Testis (tissue), 3 donors: Measurements from ENCODE around the gene CITED2. TPM values are rescaled to one million over a fixed set of nuclear protein-coding genes. Genes with fewer than 3 reads are reported as not detected.

Source experiments
- DNase-seq: peaks from one replicate; pipeline ENCODE4 v3.0.0-alpha.2; 2019
- H3K27ac ChIP-seq, 2 donors: fragments of 200-600 bp; sonication (generic); one replicate each; pipeline ENCODE4 v1.5.1; 2019
- H3K27me3 ChIP-seq: fragments of 200-600 bp; sonication (generic); one replicate; pipeline ENCODE4 v1.5.1; 2019
- H3K36me3 ChIP-seq: fragments of 200-600 bp; sonication (generic); one replicate; pipeline ENCODE4 v1.5.1; 2017; ENCODE audit warnings: low read depth; ENCODE audit errors: missing control alignments
- H3K4me1 ChIP-seq: fragments of 200-600 bp; sonication (generic); one replicate; pipeline ENCODE4 v1.5.1; 2019
- H3K4me3 ChIP-seq, 2 donors: fragments of 200-600 bp; sonication (generic); one replicate each; pipeline ENCODE4 v1.5.1; 2017 to 2019
- H3K9me3 ChIP-seq: fragments of 200-600 bp; sonication (generic); one replicate; pipeline ENCODE4 v1.5.1; 2017
- POLR2A ChIP-seq: fragments of 450-650 bp; IDR thresholded peaks from one replicate; pipeline ENCODE4 v1.6.1; 2017; ENCODE audit warnings: antibody characterized with exemption, mild to moderate bottlenecking, moderate library complexity
- WGBS, 2 donors: methylation state at CpG; one replicate each; pipeline ENCODE4 v1.1.5; 2018; 5-methylcytosine and 5-hydroxymethylcytosine counted together
- intact Hi-C: fragments of 100-400 bp; cut with DNase I; formaldehyde crosslinking; loops from one replicate; pipeline ENCODE4 v1.15.1; 2023; ENCODE audit warnings: low total_unique reads
- polyA plus RNA-seq: library from polyadenylated mRNA; stranded (reverse); fragments of 350-450 nt; fragmentation: Illumina TruSeq; extraction: RNeasy Lipid Tissue Mini Kit (QIAGEN cat#74804); gene quantifications from one replicate; pipeline ENCODE4 v1.2.3, GENCODE V29; 2014; ENCODE audit warnings: low read depth, low replicate concordance; ENCODE audit not compliant: insufficient read depth
- total RNA-seq, 2 donors: library from RNA; depleted of rRNA; stranded (reverse); fragments of >200 nt; gene quantifications; one replicate each; pipeline ENCODE4 v1.2.3, GENCODE V29; 2016
- TF ChIP-seq, protein P1 (sequence below), 3 experiments: fragments of 450-650 bp in 2 of 3; fragments of 200-600 bp in 1 of 3; sonication (generic) in 1 of 3; IDR thresholded peaks; one replicate each; pipeline ENCODE4 v1.5.1; 2016 to 2019; ENCODE audit warnings: antibody characterized with exemption in 3 of 3, mild to moderate bottlenecking in 2 of 3, moderate library complexity in 1 of 3

The CITED2 gene
- total and polyA plus RNA-seq, 3 donors from 2014 or later, result 65.2 to 115 (median 70.2) TPM

DNA sequence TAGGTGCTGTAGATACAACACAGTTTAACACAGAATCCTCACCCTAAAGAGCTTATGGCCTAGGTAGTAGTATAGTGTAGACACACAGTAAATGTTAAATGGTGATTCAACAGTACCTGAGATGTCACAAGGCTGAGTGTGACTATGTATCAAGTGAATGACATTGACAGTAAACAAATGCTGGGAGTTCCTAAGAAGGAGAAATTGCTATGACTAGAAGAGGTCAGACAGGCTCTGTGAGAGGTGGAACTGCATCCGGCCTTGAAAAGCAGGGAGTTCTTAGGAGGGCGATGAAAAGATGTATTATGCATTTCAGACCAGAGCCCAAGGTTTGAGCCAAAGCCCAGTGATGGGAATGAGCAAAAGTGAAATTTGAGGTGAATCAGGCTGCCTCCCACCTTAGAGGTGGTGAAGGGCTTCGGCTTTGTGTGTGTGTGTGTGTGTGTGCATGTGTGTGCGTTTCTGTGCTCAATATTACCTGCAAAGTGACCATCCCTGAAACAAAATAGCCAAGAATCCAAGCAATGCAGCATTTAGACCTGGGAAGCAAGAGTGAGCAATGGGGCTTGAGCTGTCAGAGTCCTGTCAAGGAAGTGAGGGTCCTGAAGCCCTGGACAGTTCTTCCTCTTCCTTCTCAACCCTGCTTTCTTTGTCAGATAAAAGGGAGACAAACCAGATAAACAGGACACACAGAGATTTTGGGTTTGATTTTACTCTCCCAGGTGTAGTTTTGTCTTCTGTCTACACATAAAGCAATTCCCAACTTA lies 32.3 kb upstream of the CITED2 start:
- 74 to 81% methylated on average over 4 of the region's 4 CpGs for WGBS, 2 donors
- H3K4me1 ChIP-seq, result no peaks in the 10 kb centered on the region
- intact Hi-C loops, result no loop called here
- no peaks in the 10 kb centered on the region for H3K9me3 ChIP-seq
- TF ChIP-seq, protein P1, sequence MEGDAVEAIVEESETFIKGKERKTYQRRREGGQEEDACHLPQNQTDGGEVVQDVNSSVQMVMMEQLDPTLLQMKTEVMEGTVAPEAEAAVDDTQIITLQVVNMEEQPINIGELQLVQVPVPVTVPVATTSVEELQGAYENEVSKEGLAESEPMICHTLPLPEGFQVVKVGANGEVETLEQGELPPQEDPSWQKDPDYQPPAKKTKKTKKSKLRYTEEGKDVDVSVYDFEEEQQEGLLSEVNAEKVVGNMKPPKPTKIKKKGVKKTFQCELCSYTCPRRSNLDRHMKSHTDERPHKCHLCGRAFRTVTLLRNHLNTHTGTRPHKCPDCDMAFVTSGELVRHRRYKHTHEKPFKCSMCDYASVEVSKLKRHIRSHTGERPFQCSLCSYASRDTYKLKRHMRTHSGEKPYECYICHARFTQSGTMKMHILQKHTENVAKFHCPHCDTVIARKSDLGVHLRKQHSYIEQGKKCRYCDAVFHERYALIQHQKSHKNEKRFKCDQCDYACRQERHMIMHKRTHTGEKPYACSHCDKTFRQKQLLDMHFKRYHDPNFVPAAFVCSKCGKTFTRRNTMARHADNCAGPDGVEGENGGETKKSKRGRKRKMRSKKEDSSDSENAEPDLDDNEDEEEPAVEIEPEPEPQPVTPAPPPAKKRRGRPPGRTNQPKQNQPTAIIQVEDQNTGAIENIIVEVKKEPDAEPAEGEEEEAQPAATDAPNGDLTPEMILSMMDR (IDR thresholded peaks at IDR 0.05), result no peak
- TF ChIP-seq POLR2A, result no peak
- H3K36me3 ChIP-seq, result no peaks in the 10 kb centered on the region
- H3K27ac ChIP-seq, result no peak overlapping the region
- DNase-seq, result no peak
- H3K27me3 ChIP-seq, result no peaks in the 10 kb centered on the region
- H3K4me3 ChIP-seq, result no peak overlapping the region

GRCh38 chr6:139402876-139403386 lies 28.5 kb upstream of the CITED2 start:
- Histone ChIP-seq H3K27me3 (no peaks in the 10 kb centered on the region), H3K4me3 (no peak overlapping the region), H3K27ac (no peak overlapping the region), H3K36me3 (no peaks in the 10 kb centered on the region), H3K9me3 (no peaks in the 10 kb centered on the region), H3K4me1 (no peaks in the 10 kb centered on the region)
- no peak for DNase-seq
- intact Hi-C loops, result no loop called here
- WGBS, 2 donors, result 66 to 74% methylated on average over 7 of the region's 7 CpGs
- TF ChIP-seq, protein P1 (IDR thresholded peaks at IDR 0.05), result no peak
- TF ChIP-seq POLR2A, result no peak

- H3K4me3 ChIP-seq, result no peak overlapping the region
- no peaks in the 10 kb centered on the region for H3K9me3 ChIP-seq
- H3K27ac ChIP-seq, result no peak overlapping the region
- TF ChIP-seq, protein P1 (IDR thresholded peaks at IDR 0.05), result no peak
- TF ChIP-seq POLR2A, result no peak
- no peaks in the 10 kb centered on the region for H3K4me1 ChIP-seq
- intact Hi-C loops, result no loop called here
- H3K27me3 ChIP-seq, result no peaks in the 10 kb centered on the region
- no peak for DNase-seq
- 50 to 53% methylated on average over 1 of the region's 1 CpG for WGBS, 2 donors
- H3K36me3 ChIP-seq, result no peaks in the 10 kb centered on the region
These were observed 24.2 kb upstream of the CITED2 start for GRCh38 chr6:139398658-139399057.

GRCh38 chr6:139395891-139396301 lies 21.4 kb upstream of the CITED2 start:
- intact Hi-C loops, result no loop called here
- DNase-seq, result no peak
- H3K4me3 ChIP-seq, result no peak overlapping the region
- no peaks in the 10 kb centered on the region for H3K27me3 ChIP-seq
- no peaks in the 10 kb centered on the region for H3K9me3 ChIP-seq
- 47 to 53% methylated on average over 9 of the region's 9 CpGs for WGBS, 2 donors
- H3K27ac ChIP-seq, result no peak overlapping the region
- H3K36me3 ChIP-seq, result no peaks in the 10 kb centered on the region
- TF ChIP-seq POLR2A, result no peak
- TF ChIP-seq, protein P1 (IDR thresholded peaks at IDR 0.05), result no peak
- H3K4me1 ChIP-seq, result no peaks in the 10 kb centered on the region

GRCh38 chr6:139395371-139395770 lies 20.9 kb upstream of the CITED2 start:
- intact Hi-C loops, result no loop called here
- Histone ChIP-seq H3K36me3 (no peaks in the 10 kb centered on the region), H3K9me3 (no peaks in the 10 kb centered on the region), H3K4me3 (no peak overlapping the region), H3K27me3 (no peaks in the 10 kb centered on the region), H3K4me1 (no peaks in the 10 kb centered on the region), H3K27ac (no peak overlapping the region)
- no peak for DNase-seq
- 40 to 48% methylated on average over 1 of the region's 1 CpG for WGBS, 2 donors
- TF ChIP-seq POLR2A, result no peak
- TF ChIP-seq, protein P1 (IDR thresholded peaks at IDR 0.05), result no peak
